Measurements from ENCODE around the gene ASXL1. TPM values are rescaled to one million over a fixed set of nuclear protein-coding genes. Genes with fewer than 3 reads are reported as not detected.

The ASXL1 gene
- total RNA-seq, 1 experiment from 2014 or later, result 22.7 TPM

GRCh38 chr20:32386091-32386490, 28.0 kb downstream of the ASXL1 start:
- no peaks in the 10 kb centered on the region for H3K27me3 Mint-ChIP-seq (ENCODE audit: low read depth)
- H3K36me3 Mint-ChIP-seq, result no peaks in the 10 kb centered on the region
- DNase-seq (ENCODE audit: low spot score) (no peak), ATAC-seq (no peak)
- TF ChIP-seq ERG (CRISPR knock-in tag; IDR thresholded peaks at IDR 0.05), result no peak
- no peak for TF ChIP-seq MAX (CRISPR knock-in tag; IDR thresholded peaks at IDR 0.05)
- no peak for TF ChIP-seq ESRRA (CRISPR knock-in tag; IDR thresholded peaks at IDR 0.05; ENCODE audit: borderline replicate concordance)
- TF ChIP-seq OVOL2 (CRISPR knock-in tag; IDR thresholded peaks at IDR 0.05; ENCODE audit: borderline replicate concordance), result no peak
- TF ChIP-seq AR (CRISPR knock-in tag; IDR thresholded peaks at IDR 0.05), result no peak
- no peak for TF ChIP-seq ZNF512 (CRISPR knock-in tag; IDR thresholded peaks at IDR 0.05; ENCODE audit: borderline replicate concordance)
- no peak for TF ChIP-seq E2F4 (CRISPR knock-in tag; IDR thresholded peaks at IDR 0.05; ENCODE audit: borderline replicate concordance, low read depth)
- no peak for TF ChIP-seq E2F5 (CRISPR knock-in tag; IDR thresholded peaks at IDR 0.05)
- no peak for TF ChIP-seq NFYB (CRISPR knock-in tag; conservative IDR thresholded peaks at IDR 0.05; ENCODE audit: low read depth)
- TF ChIP-seq TCF7 (CRISPR knock-in tag; IDR thresholded peaks at IDR 0.05; ENCODE audit: low read depth), result no peak
- TF ChIP-seq AFF4 (CRISPR knock-in tag; IDR thresholded peaks at IDR 0.05; ENCODE audit: borderline replicate concordance), result no peak
- TF ChIP-seq CREB1 (CRISPR knock-in tag; IDR thresholded peaks at IDR 0.05), result no peak
- no peak overlapping the region for H3K4me3 Mint-ChIP-seq
- no peaks in the 10 kb centered on the region for H3K9me3 Mint-ChIP-seq
- no peaks in the 10 kb centered on the region for H3K4me1 Mint-ChIP-seq
- ChIA-PET POLR2A (no interaction called here), CTCF (no interaction called here)
- no peak overlapping the region for H3K27ac Mint-ChIP-seq

- POLR2A ChIA-PET, result no interaction called here
- DNase-seq (ENCODE audit: low spot score), result no peak
- no peak for ATAC-seq
- TF ChIP-seq OVOL2 (CRISPR knock-in tag; IDR thresholded peaks at IDR 0.05; ENCODE audit: borderline replicate concordance) (no peak), HMGA2 (CRISPR knock-in tag; IDR thresholded peaks at IDR 0.05) (no peak), ZNF425 (CRISPR knock-in tag; conservative IDR thresholded peaks at IDR 0.05) (no peak), TCF7 (CRISPR knock-in tag; IDR thresholded peaks at IDR 0.05; ENCODE audit: low read depth) (no peak)
- Mint-ChIP-seq H3K9me3 (no peaks in the 10 kb centered on the region), H3K27me3 (ENCODE audit: low read depth) (no peaks in the 10 kb centered on the region), H3K27ac (no peak overlapping the region), H3K4me1 (no peaks in the 10 kb centered on the region), H3K36me3 (no peaks in the 10 kb centered on the region), H3K4me3 (no peak overlapping the region)
- CTCF ChIA-PET, result no interaction called here
Measured at GRCh38 chr20:32387252-32387651, 29.1 kb downstream of the ASXL1 start.
